Heart left ventricle (tissue), 16 donors: ENCODE data around the gene RFC3. TPM values are rescaled to one million over a fixed set of nuclear protein-coding genes. Genes with fewer than 3 reads are reported as not detected.
"Not testable (repeated sequence)": the region's sequence is repeated elsewhere in the genome, so short reads cannot be mapped to it uniquely, and the experiment has no call there.

Experiments
- ATAC-seq, 4 donors: fragments of 200-7000 bp; cut with Tn5 transposase; one replicate each; pipeline ENCODE4 v1.9.1; 2020 to 2022; ENCODE audit warnings: moderate library complexity in 4 of 4, mild to moderate bottlenecking in 3 of 4, moderate number of reproducible peaks in 1 of 4
- DNase-seq, 5 donors: peaks; one replicate each; pipeline ENCODE4 v3.0.0-alpha.2; 2020
- H3K27ac ChIP-seq, 12 donors: fragments of 200-600 bp; sonication (generic) in 4 of 12; one replicate each; pipeline versions ENCODE4 v1.5.0 to v1.8.0; 2016 to 2022; ENCODE audit warnings: mild to moderate bottlenecking in 2 of 12
- H3K27me3 ChIP-seq, 9 donors: fragments of 200-600 bp; sonication (generic) in 2 of 9; one replicate each; pipeline versions ENCODE4 v1.5.1 to v1.8.0; 2016 to 2022; ENCODE audit warnings: mild to moderate bottlenecking in 3 of 9
- H3K36me3 ChIP-seq, 9 donors: fragments of 200-600 bp; sonication (generic) in 2 of 9; one replicate each; pipeline versions ENCODE4 v1.5.0 to v1.8.0; 2018 to 2022; ENCODE audit warnings: mild to moderate bottlenecking in 2 of 9
- H3K4me1 ChIP-seq, 12 donors: fragments of 200-600 bp; sonication (generic) in 4 of 12; one replicate each; pipeline versions ENCODE4 v1.5.0 to v1.8.0; 2016 to 2022; ENCODE audit warnings: mild to moderate bottlenecking in 3 of 12
- H3K4me3 ChIP-seq, 12 donors: fragments of 200-600 bp; sonication (generic) in 4 of 12; one replicate each; pipeline versions ENCODE4 v1.5.0 to v1.8.0; 2017 to 2022; ENCODE audit warnings: mild to moderate bottlenecking in 9 of 12, moderate library complexity in 4 of 12
- H3K9me3 ChIP-seq, 12 donors: fragments of 200-600 bp; sonication (generic) in 4 of 12; one replicate each; pipeline versions ENCODE4 v1.5.0 to v1.8.0; 2016 to 2022; ENCODE audit warnings: mild to moderate bottlenecking in 1 of 12
- POLR2A ChIP-seq, 2 donors: fragments of 450-650 bp; IDR thresholded peaks; one replicate each; pipeline ENCODE4 v1.6.1; 2017; ENCODE audit warnings: antibody characterized with exemption in 2 of 2, mild to moderate bottlenecking in 2 of 2, moderate library complexity in 2 of 2
- WGBS, 4 donors: extraction: QIAGEN DNeasy Blood & Tissue Kit in 2 of 4; methylation state at CpG; one replicate each; pipeline versions ENCODE4 v1.1.5 to v1.1.7; 2013 to 2018; 5-methylcytosine and 5-hydroxymethylcytosine counted together
- intact Hi-C, 10 donors: fragments of 100-400 bp; cut with DNase I; formaldehyde crosslinking; loops; one replicate each; pipeline versions ENCODE4 v1.11.1 to v1.14.2; 2022
- polyA plus RNA-seq, 2 donors: library from polyadenylated mRNA; stranded (reverse); fragments of 200-250 nt; gene quantifications; one replicate each; pipeline ENCODE4 v1.2.3, GENCODE V29; 2013
- total RNA-seq, 9 donors: library from RNA; depleted of rRNA in 2 of 9; stranded (reverse); fragments of >200 nt in 2 of 9; fragmentation: NEBNext Ultra II Directional in 3 of 9; extraction: Animal tissue kit (Norgen Biotek cat#: 25700) in 3 of 9; gene quantifications; one replicate each; pipeline versions ENCODE4 v1.1.0 to v1.2.4, GENCODE V29; 2016 to 2023
- TF ChIP-seq, protein P1 (sequence below), 12 donors: fragments of 200-600 bp; sonication (generic) in 4 of 12; IDR thresholded peaks; one replicate each; pipeline versions ENCODE4 v1.5.0 to v1.8.0; 2018 to 2022; ENCODE audit warnings: antibody characterized with exemption in 12 of 12, mild to moderate bottlenecking in 5 of 12
- donor health status: ischemic (EF 13 %, LVEDD 7.1; RV severe dilation, severe dysfunction).
- donor health status: healthy with polysubstance abuse.
- donor health status: DM: no; HTN: yes; CAD: no.
- donor health status: DM: no; HTN: no; CAD: no.
- donor health status: ischemic (EF 25% LVEDD 6.9; RV normal size, moderate dysfunction).
- donor health status: ischemic (EF 25% LVEDD 5.7; RV mildly dilated, moderate dysfunction).
- donor health status: healthy.
- donor health status: DM: yes; HTN: yes; CAD: no.
- donor health status: ischemic (EF 35%, LVEDD 5.7; RV mildly dilated, moderate dysfunction).
- donor health status: nonischemic (EF 11% LVEDD 7.7; RV severe dilation, severe dysfunction).
- donor health status: DM: yes; HTN: yes; CAD: no.
- donor health status: PGD.
- donor health status: ischemic (EF 29% LVEDD 5.4; RV normal size, mild dysfunction).
- donor health status: nonischemic (EF 23%, LVEDD 6.1; RV moderate dilation, normal function).

RFC3 gene
- total and polyA plus RNA-seq, 11 donors: 2.6 to 8.8 (median 5.7) TPM

- Histone ChIP-seq H3K4me3 (no peak overlapping the region), H3K4me1 (peaks cover 0 to 14% (median 3%) of the 10 kb centered on the region in 12 donors), H3K27ac (no peak overlapping the region), H3K9me3 (peaks cover 0 to 2% (median 0%) of the 10 kb centered on the region in 12 donors), H3K36me3 (no peaks in the 10 kb centered on the region), H3K27me3 (no peaks in the 10 kb centered on the region)
- TF ChIP-seq POLR2A (IDR thresholded peaks at IDR 0.05): no peak
- TF ChIP-seq, protein P1, sequence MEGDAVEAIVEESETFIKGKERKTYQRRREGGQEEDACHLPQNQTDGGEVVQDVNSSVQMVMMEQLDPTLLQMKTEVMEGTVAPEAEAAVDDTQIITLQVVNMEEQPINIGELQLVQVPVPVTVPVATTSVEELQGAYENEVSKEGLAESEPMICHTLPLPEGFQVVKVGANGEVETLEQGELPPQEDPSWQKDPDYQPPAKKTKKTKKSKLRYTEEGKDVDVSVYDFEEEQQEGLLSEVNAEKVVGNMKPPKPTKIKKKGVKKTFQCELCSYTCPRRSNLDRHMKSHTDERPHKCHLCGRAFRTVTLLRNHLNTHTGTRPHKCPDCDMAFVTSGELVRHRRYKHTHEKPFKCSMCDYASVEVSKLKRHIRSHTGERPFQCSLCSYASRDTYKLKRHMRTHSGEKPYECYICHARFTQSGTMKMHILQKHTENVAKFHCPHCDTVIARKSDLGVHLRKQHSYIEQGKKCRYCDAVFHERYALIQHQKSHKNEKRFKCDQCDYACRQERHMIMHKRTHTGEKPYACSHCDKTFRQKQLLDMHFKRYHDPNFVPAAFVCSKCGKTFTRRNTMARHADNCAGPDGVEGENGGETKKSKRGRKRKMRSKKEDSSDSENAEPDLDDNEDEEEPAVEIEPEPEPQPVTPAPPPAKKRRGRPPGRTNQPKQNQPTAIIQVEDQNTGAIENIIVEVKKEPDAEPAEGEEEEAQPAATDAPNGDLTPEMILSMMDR (IDR thresholded peaks at IDR 0.05): no peak
- 22 to 29% (median 26%) methylated on average over 2 of the region's 2 CpGs for WGBS, 4 donors
- intact Hi-C loops: no loop called here
- DNase-seq (no peak), ATAC-seq (no peak)
Observed at GRCh38 chr13:33775339-33776108, 42.4 kb upstream of the RFC3 start.

GRCh38 chr13:33776239-33776881, 41.6 kb upstream of the RFC3 start:
- TF ChIP-seq POLR2A (IDR thresholded peaks at IDR 0.05): no peak
- TF ChIP-seq, protein P1 (IDR thresholded peaks at IDR 0.05): no peak
- H3K4me3 ChIP-seq: no peak overlapping the region
- no peaks in the 10 kb centered on the region for H3K27me3 ChIP-seq
- ATAC-seq (no peak), DNase-seq (no peak)
- no peaks in the 10 kb centered on the region for H3K36me3 ChIP-seq
- intact Hi-C loops: no loop called here
- peaks cover 0 to 5% (median 0%) of the 10 kb centered on the region in 12 donors for H3K9me3 ChIP-seq
- 66 to 71% (median 69%) methylated on average over 9 of the region's 9 CpGs for WGBS, 4 donors
- H3K4me1 ChIP-seq: peaks cover 0 to 14% (median 3%) of the 10 kb centered on the region in 12 donors
- no peak overlapping the region for H3K27ac ChIP-seq

DNA sequence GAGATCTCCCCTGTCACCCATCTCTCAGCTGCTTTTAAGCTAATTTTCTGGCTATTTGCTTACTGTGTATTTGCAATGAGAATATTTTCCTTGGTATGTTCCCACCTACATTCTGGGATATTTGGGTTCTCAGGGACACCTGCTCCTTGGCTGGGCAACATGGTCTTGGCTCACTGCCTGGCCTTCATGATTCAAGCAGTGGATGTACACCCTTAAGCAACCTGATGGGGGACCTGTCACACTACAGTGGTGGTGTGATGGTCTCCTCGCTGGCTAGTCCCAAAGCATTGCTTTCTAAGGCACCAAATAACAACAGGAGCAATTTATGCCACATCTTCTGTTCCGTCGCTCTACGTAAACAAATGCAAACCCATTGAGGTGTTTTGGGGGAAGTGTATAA, 35.3 kb upstream of the RFC3 start:
- DNase-seq (no peak), ATAC-seq (no peak)
- Histone ChIP-seq H3K9me3 (peaks cover 0 to 6% (median 0%) of the 10 kb centered on the region in 12 donors), H3K36me3 (no peaks in the 10 kb centered on the region), H3K27ac (no peak overlapping the region), H3K4me1 (peaks cover 0 to 14% (median 0%) of the 10 kb centered on the region in 12 donors), H3K27me3 (no peaks in the 10 kb centered on the region), H3K4me3 (no peak overlapping the region)
- intact Hi-C loops: no loop called here
- TF ChIP-seq POLR2A (IDR thresholded peaks at IDR 0.05): no peak
- TF ChIP-seq, protein P1 (IDR thresholded peaks at IDR 0.05): no peak
- WGBS, 4 donors: 73 to 75% (median 74%) methylated on average over 4 of the region's 4 CpGs

GRCh38 chr13:33783212-33783611, 34.7 kb upstream of the RFC3 start:
- H3K36me3 ChIP-seq, H3K9me3 ChIP-seq, ATAC-seq, DNase-seq, intact Hi-C loops, H3K27ac ChIP-seq, H3K4me3 ChIP-seq, H3K27me3 ChIP-seq: not testable (repeated sequence)
- whole genome bisulfite sequencing, 4 donors: 41 to 44% (median 42%) methylated on average over 4 of the region's 4 CpGs
- peaks cover 0 to 14% (median 0%) of the 10 kb centered on the region in 12 donors for H3K4me1 ChIP-seq
